ENCODE data around the gene COL1A1.

COL1A1 gene

DNA sequence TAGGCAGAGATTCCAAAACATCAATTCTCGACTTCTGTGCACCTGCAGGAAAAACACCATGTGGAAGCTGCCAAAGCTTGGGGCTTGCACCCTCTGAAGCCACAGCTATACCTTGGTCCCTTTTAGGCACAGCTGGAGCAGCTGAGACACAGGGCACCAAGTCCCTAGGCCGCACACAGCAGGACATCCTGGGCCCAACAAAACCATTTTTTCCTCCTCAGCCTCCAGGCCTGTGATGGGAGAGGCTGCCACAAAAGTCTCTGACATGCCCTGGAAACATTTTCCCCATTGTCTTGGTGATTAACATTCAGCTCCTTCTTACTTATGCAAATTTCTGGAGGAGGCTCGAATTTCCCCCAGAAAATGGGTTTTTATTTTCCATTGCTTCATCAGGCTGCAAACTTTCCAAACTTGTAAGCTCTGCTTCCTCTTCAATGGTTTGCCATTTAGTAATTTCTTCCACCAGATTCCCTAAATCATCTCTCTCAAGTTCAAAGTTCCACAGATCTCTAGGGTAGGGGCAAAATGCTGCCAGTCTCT lies 24.3 kb upstream of the COL1A1 start:
- TF ChIP-seq ZNF70 (CRISPR knock-in tag; IDR thresholded peaks at IDR 0.05) (no peak), TCF4 (CRISPR knock-in tag; IDR thresholded peaks at IDR 0.05; ENCODE audit: borderline replicate concordance) (no peak), BACH2 (CRISPR knock-in tag; IDR thresholded peaks at IDR 0.05; ENCODE audit: borderline replicate concordance) (no peak), ZC3H10 (CRISPR knock-in tag; IDR thresholded peaks at IDR 0.05) (no peak), OSR1 (CRISPR knock-in tag; IDR thresholded peaks at IDR 0.05) (no peak), CSDC2 (CRISPR knock-in tag; IDR thresholded peaks at IDR 0.05) (no peak), POU6F1 (CRISPR knock-in tag; IDR thresholded peaks at IDR 0.05; ENCODE audit: borderline replicate concordance, low read depth) (no peak), TOX (CRISPR knock-in tag; IDR thresholded peaks at IDR 0.05; ENCODE audit: borderline replicate concordance) (no peak), ISL1 (CRISPR knock-in tag; IDR thresholded peaks at IDR 0.05) (no peak), RARB (CRISPR knock-in tag; IDR thresholded peaks at IDR 0.05) (no peak), CREB5 (CRISPR knock-in tag; IDR thresholded peaks at IDR 0.05; ENCODE audit: low read depth) (no peak), GLIS3 (CRISPR knock-in tag; IDR thresholded peaks at IDR 0.05) (no peak), TSHZ2 (CRISPR knock-in tag; IDR thresholded peaks at IDR 0.05) (no peak), SNAI2 (CRISPR knock-in tag; IDR thresholded peaks at IDR 0.05) (no peak)

DNA sequence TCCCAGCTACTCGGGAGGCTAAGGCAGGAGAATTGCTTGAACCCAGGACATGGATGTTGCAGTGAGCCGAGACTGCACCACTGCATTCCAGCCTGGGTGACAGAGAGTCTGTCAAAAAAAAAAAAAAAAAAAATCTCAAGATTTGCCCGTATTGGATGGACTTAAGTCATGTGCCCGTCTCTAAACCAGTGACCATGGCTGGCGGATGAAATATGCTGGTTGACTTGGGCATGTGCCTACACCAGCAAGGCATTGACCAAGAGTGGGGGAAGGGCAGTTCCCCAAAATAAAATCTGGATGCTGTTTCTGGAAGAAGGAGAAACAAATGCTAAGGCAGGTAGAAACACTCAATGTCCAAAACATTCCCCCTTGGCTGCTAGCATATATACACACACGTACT lies 21.5 kb upstream of the COL1A1 start:
- ATAC-seq: no peak
- TF ChIP-seq BACH2 (CRISPR knock-in tag; IDR thresholded peaks at IDR 0.05; ENCODE audit: borderline replicate concordance) (no peak), POU6F1 (CRISPR knock-in tag; IDR thresholded peaks at IDR 0.05; ENCODE audit: borderline replicate concordance, low read depth) (no peak), ZFP30 (CRISPR knock-in tag; IDR thresholded peaks at IDR 0.05) (no peak), ESRRG (CRISPR knock-in tag; IDR thresholded peaks at IDR 0.05) (no peak), CSDC2 (CRISPR knock-in tag; IDR thresholded peaks at IDR 0.05) (no peak), SNAI2 (CRISPR knock-in tag; IDR thresholded peaks at IDR 0.05) (no peak), ARNTL (CRISPR knock-in tag; IDR thresholded peaks at IDR 0.05; ENCODE audit: borderline replicate concordance, low read depth) (no peak), PPARA (CRISPR knock-in tag; IDR thresholded peaks at IDR 0.05; ENCODE audit: borderline replicate concordance) (no peak), GLIS3 (CRISPR knock-in tag; IDR thresholded peaks at IDR 0.05) (no peak), RARB (CRISPR knock-in tag; IDR thresholded peaks at IDR 0.05) (no peak), TCF4 (CRISPR knock-in tag; IDR thresholded peaks at IDR 0.05; ENCODE audit: borderline replicate concordance) (no peak), ZC3H10 (CRISPR knock-in tag; IDR thresholded peaks at IDR 0.05) (no peak), TSHZ2 (CRISPR knock-in tag; IDR thresholded peaks at IDR 0.05) (no peak), ZFP3 (CRISPR knock-in tag; IDR thresholded peaks at IDR 0.05) (no peak), CREB5 (CRISPR knock-in tag; IDR thresholded peaks at IDR 0.05; ENCODE audit: low read depth) (no peak), ZNF8 (CRISPR knock-in tag; IDR thresholded peaks at IDR 0.05) (no peak), PATZ1 (CRISPR knock-in tag; IDR thresholded peaks at IDR 0.05; ENCODE audit: borderline replicate concordance) (no peak), ZNF70 (CRISPR knock-in tag; IDR thresholded peaks at IDR 0.05) (no peak), ISL1 (CRISPR knock-in tag; IDR thresholded peaks at IDR 0.05) (no peak), TOX (CRISPR knock-in tag; IDR thresholded peaks at IDR 0.05; ENCODE audit: borderline replicate concordance) (no peak)

More for the DNA sequence above, 24.3 kb upstream of the COL1A1 start:
- no peak for ATAC-seq

Measured in SK-N-SH treated with all-trans-retinoic acid at 6 μM for 48 hours (cell line).